ENCODE results near the gene KLF4. TPM values are rescaled to one million over a fixed set of nuclear protein-coding genes. Genes with fewer than 3 reads are reported as not detected.
"Not testable (repeated sequence)": the region's sequence is repeated elsewhere in the genome, so short reads cannot be mapped to it uniquely, and the experiment has no call there.

KLF4 gene
- total RNA-seq, 1 donor from 2014 or later: 38.7 TPM

DNA sequence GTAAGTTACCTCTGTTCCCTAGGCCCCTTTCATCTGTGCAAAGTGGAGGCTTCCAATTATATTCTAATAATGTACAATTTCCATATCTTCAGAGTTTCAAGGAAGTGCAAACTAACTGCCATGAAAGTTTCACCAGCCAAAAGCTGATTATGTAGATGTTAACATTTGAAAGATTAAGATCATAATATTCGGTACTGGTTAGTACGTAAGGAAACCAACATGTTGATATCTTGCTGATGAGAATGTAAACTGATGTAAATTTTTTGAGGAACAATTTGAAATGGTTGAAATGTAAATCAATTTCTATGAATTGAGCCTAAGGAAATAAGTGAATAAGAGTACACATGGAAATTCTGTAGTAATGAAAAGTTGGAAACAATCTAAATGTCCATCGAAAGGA lies 12.9 kb upstream of the KLF4 start:
- Histone ChIP-seq H3K27me3 (ENCODE audit: control insufficient read depth, insufficient read depth, low read length) (no peaks in the 10 kb centered on the region), H3K36me3 (ENCODE audit: control insufficient read depth, insufficient read depth, low read length) (no peaks in the 10 kb centered on the region), H3K4me3 (ENCODE audit: low read depth, low read length) (no peak overlapping the region)
- no peak for DNase-seq (ENCODE audit: low read depth)
- TF ChIP-seq, protein P1, sequence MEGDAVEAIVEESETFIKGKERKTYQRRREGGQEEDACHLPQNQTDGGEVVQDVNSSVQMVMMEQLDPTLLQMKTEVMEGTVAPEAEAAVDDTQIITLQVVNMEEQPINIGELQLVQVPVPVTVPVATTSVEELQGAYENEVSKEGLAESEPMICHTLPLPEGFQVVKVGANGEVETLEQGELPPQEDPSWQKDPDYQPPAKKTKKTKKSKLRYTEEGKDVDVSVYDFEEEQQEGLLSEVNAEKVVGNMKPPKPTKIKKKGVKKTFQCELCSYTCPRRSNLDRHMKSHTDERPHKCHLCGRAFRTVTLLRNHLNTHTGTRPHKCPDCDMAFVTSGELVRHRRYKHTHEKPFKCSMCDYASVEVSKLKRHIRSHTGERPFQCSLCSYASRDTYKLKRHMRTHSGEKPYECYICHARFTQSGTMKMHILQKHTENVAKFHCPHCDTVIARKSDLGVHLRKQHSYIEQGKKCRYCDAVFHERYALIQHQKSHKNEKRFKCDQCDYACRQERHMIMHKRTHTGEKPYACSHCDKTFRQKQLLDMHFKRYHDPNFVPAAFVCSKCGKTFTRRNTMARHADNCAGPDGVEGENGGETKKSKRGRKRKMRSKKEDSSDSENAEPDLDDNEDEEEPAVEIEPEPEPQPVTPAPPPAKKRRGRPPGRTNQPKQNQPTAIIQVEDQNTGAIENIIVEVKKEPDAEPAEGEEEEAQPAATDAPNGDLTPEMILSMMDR (IDR thresholded peaks at IDR 0.05; ENCODE audit: insufficient read depth, low read length, poor library complexity, severe bottlenecking): no peak

- not testable (repeated sequence) for DNase-seq (ENCODE audit: low read depth); H3K36me3 ChIP-seq (ENCODE audit: control insufficient read depth, insufficient read depth, low read length); H3K27me3 ChIP-seq (ENCODE audit: control insufficient read depth, insufficient read depth, low read length); H3K4me3 ChIP-seq (ENCODE audit: low read depth, low read length)
Observed at GRCh38 chr9:107500421-107501200, 11.0 kb upstream of the KLF4 start.

DNA sequence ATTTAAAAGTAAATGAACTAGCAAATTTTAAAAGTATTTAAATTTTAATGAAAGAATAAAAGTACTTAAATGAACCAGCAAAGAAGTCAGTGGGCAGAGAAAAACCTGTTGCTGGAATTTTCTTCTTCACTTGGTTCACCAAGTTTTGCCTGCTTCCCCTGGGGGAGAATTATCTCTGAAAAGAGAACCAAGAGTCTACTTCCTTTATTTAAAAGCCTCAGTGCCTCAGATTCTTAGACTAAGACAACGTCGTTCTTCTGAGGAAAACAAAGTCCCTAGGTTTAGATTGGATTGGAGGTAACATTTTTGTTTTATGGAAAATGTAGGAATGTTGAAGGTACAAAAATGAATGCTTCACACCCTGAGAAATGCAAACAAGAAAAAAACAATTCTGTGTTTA lies 7.4 kb upstream of the KLF4 start:
- no peaks in the 10 kb centered on the region for H3K36me3 ChIP-seq (ENCODE audit: control insufficient read depth, insufficient read depth, low read length)
- no peak overlapping the region for H3K4me3 ChIP-seq (ENCODE audit: low read depth, low read length)
- TF ChIP-seq, protein P1 (IDR thresholded peaks at IDR 0.05; ENCODE audit: insufficient read depth, low read length, poor library complexity, severe bottlenecking): no peak
- H3K27me3 ChIP-seq (ENCODE audit: control insufficient read depth, insufficient read depth, low read length): no peaks in the 10 kb centered on the region
- DNase-seq (ENCODE audit: low read depth): no peak

- Histone ChIP-seq H3K4me3 (ENCODE audit: low read depth, low read length) (no peak overlapping the region), H3K27me3 (ENCODE audit: control insufficient read depth, insufficient read depth, low read length) (peaks cover 14% of the 10 kb centered on the region), H3K36me3 (ENCODE audit: control insufficient read depth, insufficient read depth, low read length) (no peaks in the 10 kb centered on the region)
- TF ChIP-seq, protein P1 (IDR thresholded peaks at IDR 0.05; ENCODE audit: insufficient read depth, low read length, poor library complexity, severe bottlenecking): no peak
- DNase-seq (ENCODE audit: low read depth): no peak
Observed at GRCh38 chr9:107492381-107492970, 2.9 kb upstream of the KLF4 start.

DNA sequence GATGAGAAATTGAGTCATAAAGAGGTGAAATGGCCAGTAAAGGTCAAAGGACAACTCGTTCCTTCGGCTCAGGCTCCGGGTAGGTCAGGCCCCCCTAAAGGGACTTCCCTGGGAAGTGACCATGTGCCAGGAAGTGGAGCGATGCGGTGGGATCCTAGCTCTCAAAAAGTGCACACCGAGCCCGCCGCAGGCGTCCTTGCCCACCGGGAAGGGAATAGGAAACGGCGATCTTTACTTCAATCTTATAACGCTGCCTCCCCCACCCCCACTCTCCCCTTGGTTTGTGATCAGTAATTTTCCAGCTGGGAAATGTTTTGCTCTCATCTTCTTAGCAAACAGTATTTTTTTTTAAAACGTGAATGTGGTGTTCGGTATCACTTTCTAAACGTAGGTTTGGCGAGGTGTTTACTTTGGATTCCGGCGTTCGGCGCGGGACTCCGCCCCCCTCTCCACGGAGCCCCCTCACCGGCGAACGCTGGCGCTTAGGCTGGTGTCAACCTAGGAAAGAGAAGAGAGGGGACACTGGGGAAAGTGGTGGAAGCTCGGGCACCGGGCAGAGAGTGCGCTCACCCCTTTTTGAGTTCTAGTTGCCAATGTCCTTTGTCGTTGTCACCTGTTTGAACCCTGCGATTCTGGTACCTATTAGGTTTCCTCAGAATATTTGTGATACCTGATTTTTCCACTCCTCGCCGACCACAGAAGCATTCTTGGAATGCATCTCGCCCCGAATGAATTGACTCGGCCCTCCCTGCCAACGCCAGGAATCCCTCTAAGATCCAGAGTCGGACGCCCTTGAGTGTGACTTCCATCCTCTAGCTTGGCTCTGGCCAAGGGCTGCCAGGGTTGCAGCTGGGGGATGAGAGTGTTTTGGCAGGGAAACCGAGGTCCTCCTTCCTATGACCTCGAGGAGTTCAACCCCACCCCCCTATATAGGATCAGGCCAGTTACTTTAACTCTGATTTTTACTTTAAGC lies 1.8 kb upstream of the KLF4 start:
- peak overlapping the region; percentile 24 for H3K4me3 ChIP-seq (ENCODE audit: low read depth, low read length)
- DNase-seq (ENCODE audit: low read depth): no peak
- TF ChIP-seq, protein P1 (IDR thresholded peaks at IDR 0.05; ENCODE audit: insufficient read depth, low read length, poor library complexity, severe bottlenecking): no peak
- H3K27me3 ChIP-seq (ENCODE audit: control insufficient read depth, insufficient read depth, low read length): peaks cover 18% of the 10 kb centered on the region
- no peaks in the 10 kb centered on the region for H3K36me3 ChIP-seq (ENCODE audit: control insufficient read depth, insufficient read depth, low read length)

DNA sequence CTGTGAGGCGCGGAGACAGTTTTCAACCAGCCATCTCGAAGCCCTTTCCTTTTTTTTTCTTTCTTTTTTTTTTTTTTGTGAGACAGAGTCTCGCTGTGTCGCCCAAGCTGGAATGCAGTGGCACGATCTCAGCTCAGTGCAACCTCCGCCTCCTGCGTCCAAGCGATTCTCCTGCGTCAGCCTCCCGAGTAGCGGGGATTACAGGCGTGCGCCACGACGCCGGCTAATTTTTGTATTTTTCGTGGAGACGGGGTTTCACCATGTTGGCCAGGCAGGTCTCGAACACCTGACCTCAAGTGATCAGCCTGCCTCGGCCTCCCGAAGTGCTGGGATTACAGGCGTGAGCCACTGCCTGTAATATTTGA lies 1.0 kb upstream of the KLF4 start:
- not testable (repeated sequence) for H3K36me3 ChIP-seq (ENCODE audit: control insufficient read depth, insufficient read depth, low read length); DNase-seq (ENCODE audit: low read depth)
- Histone ChIP-seq H3K27me3 (ENCODE audit: control insufficient read depth, insufficient read depth, low read length) (peaks cover 18% of the 10 kb centered on the region), H3K4me3 (ENCODE audit: low read depth, low read length) (peak overlapping the region; percentile 48)
